Frontal cortex (tissue), 4 donors: ENCODE measurements around the gene KRT79. TPM values are rescaled to one million over a fixed set of nuclear protein-coding genes. Genes with fewer than 3 reads are reported as not detected.
"Not testable (repeated sequence)": the region's sequence is repeated elsewhere in the genome, so short reads cannot be mapped to it uniquely, and the experiment has no call there.

Source experiments
- DNase-seq, 2 donors: peaks; one replicate each; pipeline ENCODE4 v3.0.0; 2012; ENCODE audit warnings: low spot score in 2 of 2
- FAIRE-seq: peaks from 2 replicates; lab custom pipeline; 2012; peaks lifted over from hg19 to GRCh38; lab: Jason Lieb, UNC
- total RNA-seq: library from RNA; depleted of rRNA; stranded (reverse); fragments of >200 nt; gene quantifications from one replicate; pipeline ENCODE4 v1.2.3, GENCODE V29; 2014
- donor health status: control.
- donor health status: control.
- donor health status: control.

The KRT79 gene
- total RNA-seq, 1 donor from 2014 or later = not detected

DNA sequence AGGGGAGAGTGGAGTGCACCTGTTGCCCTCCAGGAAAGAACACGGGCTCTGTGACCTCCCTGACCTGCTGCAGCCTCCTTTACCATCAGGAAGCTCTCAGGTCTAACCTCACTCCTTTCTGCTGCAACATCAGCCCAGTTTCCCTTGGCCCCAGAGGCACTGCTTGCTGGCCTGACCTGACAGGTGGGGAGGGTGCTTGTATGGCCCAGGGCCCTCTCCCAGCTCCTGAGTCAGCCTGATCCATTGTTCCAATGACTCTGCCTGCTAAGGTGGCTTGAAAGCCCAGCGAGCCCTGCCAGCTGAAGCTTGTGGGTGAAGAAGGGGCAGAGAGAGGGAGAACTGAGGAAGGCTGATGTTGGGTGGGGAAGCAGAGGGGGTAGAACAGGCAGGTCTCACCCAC lies 27.9 kb upstream of the KRT79 start:
- FAIRE-seq = no peak

DNA sequence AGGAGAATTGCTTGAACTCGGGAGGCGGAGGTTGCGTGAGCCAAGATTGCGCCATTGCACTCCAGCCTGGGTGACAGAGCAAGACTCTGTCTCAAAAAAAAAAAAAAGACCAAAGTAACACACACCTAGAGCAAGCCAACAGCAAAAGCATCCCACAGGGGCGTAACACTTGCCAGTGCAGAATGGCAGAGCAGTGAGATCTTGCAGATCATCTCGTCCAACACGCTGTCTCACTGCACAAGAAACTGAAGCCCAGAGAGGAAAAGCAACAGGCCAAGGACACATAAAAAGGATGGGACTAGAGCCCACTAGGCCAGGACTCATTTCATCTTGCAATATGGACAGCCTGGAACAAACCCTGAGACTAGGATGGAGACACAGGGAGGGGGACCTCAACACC lies 27.4 kb upstream of the KRT79 start:
- FAIRE-seq = no peak

More for the DNA sequence above, 27.9 kb upstream of the KRT79 start:
- DNase-seq = no peak

DNA sequence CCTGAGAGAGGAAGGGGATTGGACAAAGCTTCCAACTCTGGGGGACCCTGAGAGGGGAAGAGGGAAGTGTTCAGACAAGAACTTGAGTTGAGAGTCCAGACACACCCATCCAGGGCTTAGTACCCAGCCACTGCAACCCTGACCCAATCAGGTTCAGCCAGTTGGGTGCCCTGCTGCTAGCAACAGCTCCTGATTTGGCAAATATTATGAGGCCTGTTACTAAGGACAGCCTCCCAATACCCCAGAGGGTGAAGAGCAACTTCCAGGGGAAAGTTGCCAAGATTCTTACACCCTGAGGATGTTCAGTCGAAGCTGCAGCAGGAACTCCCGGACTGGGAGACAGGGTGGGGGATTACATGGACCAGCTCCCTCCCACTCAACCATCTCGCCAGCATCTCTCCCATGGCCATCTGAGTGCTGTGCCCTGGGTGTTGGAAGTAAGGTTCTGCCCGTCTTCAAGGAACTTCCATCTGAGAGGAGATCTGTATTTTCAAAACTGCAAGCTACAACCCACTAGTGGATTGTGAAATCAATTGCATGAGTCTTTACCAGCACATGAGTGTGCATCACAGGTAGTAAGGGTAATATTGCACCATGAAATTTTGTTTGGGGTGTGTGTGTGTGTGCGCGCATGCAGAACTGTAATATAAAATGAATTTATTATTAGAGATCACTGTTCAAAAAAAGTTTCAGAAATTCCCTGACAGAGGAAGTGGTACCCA lies 26.2 kb upstream of the KRT79 start:
- FAIRE-seq (no peak), DNase-seq (no peak)

More for the DNA sequence above, 27.4 kb upstream of the KRT79 start:
- DNase-seq = no peak

- FAIRE-seq = no peak
These were observed 23.4 kb upstream of the KRT79 start for GRCh38 chr12:52857500-52857899.

DNA sequence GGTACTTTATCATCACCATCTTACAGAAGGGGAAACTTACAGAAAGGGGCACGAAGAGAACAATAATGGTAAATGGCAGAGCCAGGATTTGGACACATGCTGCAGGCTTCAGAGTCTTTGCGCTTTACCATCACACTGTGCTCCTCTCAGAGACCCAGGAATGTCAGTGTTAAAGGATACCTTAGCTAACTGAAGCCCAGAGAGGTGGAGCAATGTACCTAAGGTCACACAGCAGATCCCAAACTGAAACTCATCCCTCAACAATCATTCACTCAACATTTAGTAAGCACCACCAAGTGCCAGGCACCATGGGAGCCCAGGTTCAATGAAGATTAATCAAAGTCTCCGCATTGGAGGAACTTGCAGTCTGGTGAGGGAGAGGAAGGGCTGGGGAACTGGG lies 22.7 kb upstream of the KRT79 start:
- FAIRE-seq (no peak), DNase-seq (no peak)

More at GRCh38 chr12:52857500-52857899, 23.4 kb upstream of the KRT79 start:
- no peak for DNase-seq

- DNase-seq, FAIRE-seq: not testable (repeated sequence)
These were observed 22.0 kb upstream of the KRT79 start for GRCh38 chr12:52856077-52856476.

DNA sequence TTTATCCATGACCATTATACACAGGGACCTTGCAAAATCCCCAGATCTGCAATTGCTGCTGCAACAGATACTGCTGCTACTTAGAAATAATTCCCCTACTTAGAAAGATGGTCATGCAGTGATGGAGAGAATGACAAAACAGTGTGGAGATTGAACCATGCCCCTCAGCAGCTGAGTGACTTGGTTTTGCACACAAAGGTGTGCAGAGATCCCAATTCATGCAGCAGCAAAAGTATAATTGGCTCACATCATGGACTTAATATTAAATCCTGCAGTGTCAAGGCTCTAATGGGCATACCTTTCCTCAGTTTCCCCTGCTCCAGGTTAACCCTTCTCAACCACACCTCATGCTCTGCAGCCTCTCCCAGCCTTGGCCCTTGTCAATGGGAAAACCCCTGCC lies 17.7 kb upstream of the KRT79 start:
- FAIRE-seq (no peak), DNase-seq (no peak)

- DNase-seq (no peak), FAIRE-seq (no peak)
These were observed 16.6 kb upstream of the KRT79 start for GRCh38 chr12:52850681-52851080.

- no peak for DNase-seq
- FAIRE-seq = no peak
These were observed 15.4 kb upstream of the KRT79 start for GRCh38 chr12:52849511-52849910.

DNA sequence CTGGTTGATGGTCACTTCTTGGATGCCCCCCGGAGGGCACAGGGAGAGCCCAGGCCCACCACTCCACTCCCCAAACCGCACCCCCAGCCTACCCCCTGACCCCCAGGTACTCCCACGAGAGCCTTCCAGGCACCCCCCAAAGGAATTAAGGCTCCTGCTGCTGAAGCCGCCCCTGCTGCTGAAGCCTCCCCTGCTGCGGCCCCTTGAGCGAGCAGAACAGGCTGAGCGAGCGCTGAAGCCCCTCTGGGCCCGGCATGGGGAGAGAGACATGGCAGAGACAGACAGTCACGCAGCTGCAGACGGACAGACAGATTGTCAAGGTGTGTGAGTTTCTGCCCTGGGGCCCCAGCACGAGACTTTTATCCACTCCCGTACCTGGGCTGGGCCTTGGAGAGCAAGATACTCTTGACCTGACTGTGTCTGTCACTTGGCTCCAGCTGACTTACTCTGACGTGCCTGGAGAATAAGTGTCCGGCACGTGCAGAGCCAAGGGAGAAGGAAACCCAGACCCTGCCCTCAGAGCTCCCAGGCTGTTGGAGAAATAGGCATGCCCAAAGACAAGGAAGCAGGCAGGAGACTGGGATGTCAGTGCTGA lies 14.6 kb upstream of the KRT79 start, which contains the start of gene KRT78:
KRT78 (minus strand) TSS at position 334 of the 595 bp plus-strand sequence; CDS start at position 270, 64 bp downstream.
- no peak for FAIRE-seq
- DNase-seq = no peak

- FAIRE-seq (no peak), DNase-seq (no peak)
These were observed 13.4 kb upstream of the KRT79 start for GRCh38 chr12:52847335-52848102.

DNA sequence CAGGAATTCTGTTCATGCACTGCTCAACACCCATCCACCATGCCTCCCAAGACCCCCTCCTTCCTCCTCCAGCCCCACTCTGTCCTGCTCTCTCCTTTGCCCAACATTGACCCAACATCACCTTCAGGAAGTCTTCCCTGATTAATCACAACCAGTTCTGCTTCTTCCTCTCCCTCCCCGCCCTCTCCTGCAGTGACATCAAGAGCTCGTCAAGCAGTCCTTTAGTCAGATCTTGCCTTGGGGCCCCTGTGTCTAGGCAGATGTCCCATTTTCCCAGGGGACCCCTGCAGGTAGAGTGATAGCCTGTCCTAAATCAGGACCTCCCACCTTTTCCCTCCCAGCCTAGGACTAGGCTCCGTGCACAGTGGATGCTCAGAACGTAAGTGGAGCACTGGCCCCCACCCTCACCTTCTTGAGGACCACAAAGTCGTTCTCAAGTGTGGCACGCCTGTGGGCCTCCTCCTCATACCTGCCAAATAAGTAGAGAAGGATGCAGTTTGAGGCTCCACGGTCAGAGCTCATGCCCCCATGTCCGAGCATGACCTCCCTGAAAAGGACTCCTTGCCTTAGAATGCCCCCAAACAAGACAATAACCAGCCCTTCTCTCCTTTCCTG lies 12.4 kb upstream of the KRT79 start:
- DNase-seq (no peak), FAIRE-seq (no peak)

- FAIRE-seq = no peak
These were observed 11.8 kb upstream of the KRT79 start for GRCh38 chr12:52845946-52846345.

DNA sequence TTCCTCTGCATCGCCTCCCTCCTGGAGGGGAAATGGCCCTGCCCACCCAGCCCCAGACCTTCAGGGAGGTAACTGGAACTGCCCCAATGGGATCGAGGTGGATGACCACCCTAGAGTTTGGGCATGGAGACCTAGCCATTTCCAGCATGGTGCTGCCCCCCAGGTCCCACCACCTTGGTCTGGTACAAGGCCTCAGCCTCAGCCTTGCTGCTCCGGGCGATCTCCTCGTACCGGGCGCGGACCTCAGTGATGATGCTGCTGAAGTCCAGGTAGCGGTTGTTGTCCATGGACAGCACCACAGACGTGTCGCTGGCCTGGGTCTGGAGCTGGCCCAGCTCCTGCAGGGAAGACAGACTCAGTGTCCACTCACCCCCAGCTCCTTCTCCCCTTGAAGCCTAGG lies 10.3 kb upstream of the KRT79 start:
- no peak for FAIRE-seq

More at GRCh38 chr12:52845946-52846345, 11.8 kb upstream of the KRT79 start:
- DNase-seq = no peak

GRCh38 chr12:52839436-52840105 lies 5.5 kb upstream of the KRT79 start:
- no peak for FAIRE-seq

More for the DNA sequence above, 10.3 kb upstream of the KRT79 start:
- no peak for DNase-seq

DNA sequence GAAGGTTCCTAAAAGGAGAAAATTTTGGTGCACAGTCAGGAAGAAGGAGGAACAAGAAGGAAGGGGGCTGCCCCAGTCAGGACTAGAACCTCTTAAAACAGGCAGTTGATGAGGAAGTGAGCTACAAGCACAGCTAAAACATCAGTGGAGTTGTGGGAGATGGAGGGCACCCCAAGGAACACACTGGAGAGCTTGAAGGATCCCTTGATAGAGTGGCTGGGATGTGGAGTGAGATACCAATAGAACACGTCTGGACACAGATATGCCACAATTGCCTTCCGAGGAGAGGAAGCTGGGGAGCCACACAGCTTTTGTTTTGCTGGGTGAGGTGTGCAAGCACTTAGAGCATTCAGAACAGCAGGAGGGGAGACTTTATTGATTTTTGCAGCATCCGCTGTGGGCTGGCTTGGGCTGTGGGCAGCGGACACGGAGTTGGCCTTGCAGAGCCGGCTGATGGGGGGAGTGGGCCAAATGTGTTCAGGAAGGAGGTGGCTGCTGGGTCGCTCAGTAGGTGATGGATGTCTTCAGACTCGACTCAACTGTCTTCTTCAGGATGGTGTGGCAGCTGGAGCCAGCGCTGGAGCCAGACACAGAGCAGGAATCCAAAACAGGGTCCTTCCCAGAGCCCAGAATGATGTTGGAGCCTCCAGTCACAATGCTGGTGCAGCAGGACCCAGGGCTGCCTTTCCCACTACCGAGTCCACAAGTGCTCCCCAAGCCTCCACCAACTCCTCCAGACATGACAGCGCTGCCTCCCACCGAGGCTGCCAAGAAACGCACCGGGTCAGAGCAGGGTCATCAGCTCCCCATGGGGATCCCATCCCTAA lies 4.7 kb upstream of the KRT79 start:
- DNase-seq = no peak
- FAIRE-seq = no peak

More at GRCh38 chr12:52839436-52840105, 5.5 kb upstream of the KRT79 start:
- no peak for DNase-seq

- FAIRE-seq (no peak), DNase-seq (no peak)
These were observed 3.9 kb upstream of the KRT79 start for GRCh38 chr12:52837781-52838608.

DNA sequence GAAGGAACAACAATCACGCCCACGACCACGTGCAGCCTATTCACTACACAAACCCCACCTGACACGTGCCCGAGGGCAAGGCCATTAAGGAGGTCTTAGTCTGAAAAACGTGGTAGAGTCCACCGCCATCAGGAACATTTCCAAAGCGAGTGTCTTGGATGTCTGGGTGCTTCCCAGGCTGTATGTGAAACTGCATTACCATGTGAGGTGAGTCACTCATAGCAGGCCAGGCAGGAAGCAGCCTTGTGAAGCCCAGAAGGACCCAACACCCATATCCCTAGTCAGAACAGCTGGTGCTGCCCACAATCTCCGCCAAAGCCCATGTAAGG lies 3.3 kb upstream of the KRT79 start:
- FAIRE-seq (no peak), DNase-seq (peak in 1 of 2 donors; percentile 48)
